ENCODE results near the gene AIP. TPM values are rescaled to one million over a fixed set of nuclear protein-coding genes. Genes with fewer than 3 reads are reported as not detected.

The AIP gene
- total and polyA plus RNA-seq, 2 donors (not counting 1 experiment from before 2014, with no cell fraction given), result 127 to 205 TPM

DNA sequence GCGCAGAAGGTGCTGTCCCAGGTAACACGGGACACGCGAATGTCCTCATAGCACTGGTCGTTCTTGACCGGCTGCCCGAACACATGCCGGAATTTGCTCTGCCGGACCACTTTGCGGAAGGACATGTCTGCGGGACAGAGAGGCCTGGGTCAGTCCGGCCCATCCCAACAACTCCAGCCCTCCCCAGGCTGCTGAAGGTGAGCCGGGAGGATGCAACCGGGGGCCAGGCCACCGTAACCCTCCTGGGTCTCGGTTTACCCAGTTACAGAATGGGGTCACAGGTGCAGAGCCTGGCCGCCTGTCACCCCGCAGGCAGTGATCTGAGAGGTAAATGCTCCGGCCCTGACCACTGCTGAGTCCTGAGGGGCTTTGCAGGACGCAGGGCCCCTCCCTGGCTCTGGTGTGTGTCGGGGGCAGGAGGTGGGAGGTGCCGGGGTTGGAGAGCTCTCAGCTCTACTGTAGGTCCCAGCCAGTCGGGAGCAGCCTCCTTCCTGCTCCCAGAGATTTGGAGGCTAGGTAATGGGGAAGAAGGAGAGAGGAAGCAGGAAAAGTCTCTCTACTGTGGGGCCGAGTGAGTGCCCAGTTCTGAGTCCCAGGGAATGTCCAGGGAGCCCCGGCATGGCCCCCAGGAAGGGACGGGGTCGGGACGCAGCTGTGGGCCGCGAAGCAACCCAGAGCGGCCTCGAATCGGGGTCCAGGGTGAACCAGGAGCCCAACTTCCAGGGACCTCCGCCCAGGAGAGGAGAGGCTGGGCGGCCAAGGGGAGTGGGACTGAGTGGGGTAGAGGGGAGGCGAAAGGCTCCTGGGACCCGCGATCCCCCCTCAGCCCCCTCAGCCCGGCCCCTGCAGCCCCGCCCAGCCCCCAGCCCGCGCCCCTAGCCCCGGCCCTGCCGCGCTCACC, 40.1 kb upstream of the AIP start:
- Histone ChIP-seq H2AFZ (ENCODE audit: insufficient read depth, low read depth, low read length, poor library complexity, severe bottlenecking) (no peak overlapping the region), H3K27me3 (replicated peaks in 1 of 4; ENCODE audit: control extremely low read depth in 1 of 4, control insufficient read depth in 3 of 4, insufficient read depth in 4 of 4, low read length in 3 of 4) (no peaks in the 10 kb centered on the region), H3K4me1 (ENCODE audit: control insufficient read depth in 2 of 2, insufficient read depth in 2 of 2, low read length in 2 of 2) (peaks cover 83 to 96% of the 10 kb centered on the region in 2 donors), H3K4me3 (ENCODE audit: control extremely low read depth in 1 of 5, extremely low read depth in 1 of 5, insufficient read depth in 1 of 5, low read depth in 2 of 5, low read length in 4 of 5) (peak overlapping the region in 1 of 5 experiments; percentile 69), H3K9ac (ENCODE audit: low read length) (no peak overlapping the region), H3K36me3 (replicated peaks in 1 of 2; ENCODE audit: control extremely low read depth in 1 of 2, control insufficient read depth in 1 of 2, extremely low read depth in 1 of 2, insufficient read depth in 2 of 2, low read length in 1 of 2) (no peaks in the 10 kb centered on the region), H3K9me3 (ENCODE audit: control extremely low read depth in 1 of 3, control insufficient read depth in 2 of 3, insufficient read depth in 1 of 3, low read length in 2 of 3) (no peaks in the 10 kb centered on the region), H3K27ac (ENCODE audit: low read length in 2 of 2) (peak overlapping the region; percentile 75 to 88), H3K4me2 (replicated peaks; ENCODE audit: low read depth, low read length, poor library complexity, severe bottlenecking) (peak overlapping the region; percentile 99), H4K20me1 (ENCODE audit: control insufficient read depth, insufficient read depth, low read length, poor library complexity, severe bottlenecking) (peaks cover 17% of the 10 kb centered on the region), H3K79me2 (ENCODE audit: control insufficient read depth, insufficient read depth, low read length) (peaks cover 32% of the 10 kb centered on the region)
- 64% methylated on average over 38 of the region's 45 CpGs for WGBS (ENCODE audit: insufficient coverage)
- H3K27ac Mint-ChIP-seq, result peak overlapping the region; percentile 92
- H3K4me1 Mint-ChIP-seq, result peaks cover 88% of the 10 kb centered on the region
- no peaks in the 10 kb centered on the region for H3K27me3 Mint-ChIP-seq
- no peaks in the 10 kb centered on the region for H3K9me3 Mint-ChIP-seq (ENCODE audit: insufficient read depth)
- ATAC-seq (ENCODE audit: low read depth), result no peak
- ChIA-PET POLR2A (interaction anchor here (0.7 to 9.6 kb wide), 9 partner anchors 12 to 91 kb away, joined by 4 to 110 read pairs (median 21); partner anchors contain the start of genes PPP1CA, RAD9A, TBC1D10C and TMEM134), CTCF (interaction anchor here (0.9 kb wide), 1 partner anchor 27 kb away, joined by 3 read pairs; the partner anchor contains the start of gene TMEM134)
- intact Hi-C loops (cut with micrococcal nuclease), result no loop called here
- peak overlapping the region; percentile 77 for H3K4me3 Mint-ChIP-seq
- DNase-seq, result peak; percentile 46
- TF ChIP-seq, protein P1, sequence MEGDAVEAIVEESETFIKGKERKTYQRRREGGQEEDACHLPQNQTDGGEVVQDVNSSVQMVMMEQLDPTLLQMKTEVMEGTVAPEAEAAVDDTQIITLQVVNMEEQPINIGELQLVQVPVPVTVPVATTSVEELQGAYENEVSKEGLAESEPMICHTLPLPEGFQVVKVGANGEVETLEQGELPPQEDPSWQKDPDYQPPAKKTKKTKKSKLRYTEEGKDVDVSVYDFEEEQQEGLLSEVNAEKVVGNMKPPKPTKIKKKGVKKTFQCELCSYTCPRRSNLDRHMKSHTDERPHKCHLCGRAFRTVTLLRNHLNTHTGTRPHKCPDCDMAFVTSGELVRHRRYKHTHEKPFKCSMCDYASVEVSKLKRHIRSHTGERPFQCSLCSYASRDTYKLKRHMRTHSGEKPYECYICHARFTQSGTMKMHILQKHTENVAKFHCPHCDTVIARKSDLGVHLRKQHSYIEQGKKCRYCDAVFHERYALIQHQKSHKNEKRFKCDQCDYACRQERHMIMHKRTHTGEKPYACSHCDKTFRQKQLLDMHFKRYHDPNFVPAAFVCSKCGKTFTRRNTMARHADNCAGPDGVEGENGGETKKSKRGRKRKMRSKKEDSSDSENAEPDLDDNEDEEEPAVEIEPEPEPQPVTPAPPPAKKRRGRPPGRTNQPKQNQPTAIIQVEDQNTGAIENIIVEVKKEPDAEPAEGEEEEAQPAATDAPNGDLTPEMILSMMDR (IDR thresholded peaks at IDR 0.05), result no peak
- TF ChIP-seq EZH2 (IDR thresholded peaks at IDR 0.05; ENCODE audit: borderline replicate concordance, insufficient read depth, low read depth, low read length, poor library complexity, severe bottlenecking), result no peak
